Body of pancreas (tissue), 4 donors: ENCODE measurements around the gene ZNF77.

Experiments used
- CTCF ChIP-seq, 7 experiments: fragments of 450-650 bp in 4 of 7; fragments of 200-600 bp in 3 of 7; sonication (generic) in 3 of 7; IDR thresholded peaks; one replicate each; pipeline ENCODE4 v1.5.1; 2016 to 2019; ENCODE audit warnings: antibody characterized with exemption in 7 of 7
- POLR2A ChIP-seq, 3 donors: fragments of 450-650 bp; IDR thresholded peaks; one replicate each; pipeline ENCODE4 v1.6.1; 2016; ENCODE audit warnings: antibody characterized with exemption in 3 of 3, mild to moderate bottlenecking in 2 of 3

- TF ChIP-seq CTCF (IDR thresholded peaks at IDR 0.05) = no peak
- no peak for TF ChIP-seq POLR2A (IDR thresholded peaks at IDR 0.05)
Measured at GRCh38 chr19:2902590-2903218, 42.1 kb downstream of the ZNF77 start.
